GM21360 (cell line): Measurements from ENCODE around the gene ATP6V0A1.
"Not testable (repeated sequence)": the region's sequence is repeated elsewhere in the genome, so short reads cannot be mapped to it uniquely, and the experiment has no call there.

Experiments
- ATAC-seq: cut with Tn5 transposase; IDR thresholded peaks from one replicate; pipeline ENCODE4 v1.9.1; 2021; ENCODE audit warnings: mild to moderate bottlenecking, moderate library complexity; ENCODE audit not compliant: unreplicated experiment

The ATP6V0A1 gene

GRCh38 chr17:42555961-42556617 is 97.4 kb downstream of the ATP6V0A1 start:
- not testable (repeated sequence) for ATAC-seq

GRCh38 chr17:42559075-42559474 is 100.4 kb downstream of the ATP6V0A1 start:
- no peak for ATAC-seq

GRCh38 chr17:42560246-42560645 is 101.6 kb downstream of the ATP6V0A1 start:
- ATAC-seq, result no peak

- ATAC-seq, result peak; percentile 44
These were observed 103.3 kb downstream of the ATP6V0A1 start, which contains the start of gene COASY for GRCh38 chr17:42561897-42562387. Gene COASY, plus strand, starts transcription at chr17:42562148. Its CDS starts 475 bp downstream, at chr17:42562623.

- no peak for ATAC-seq
These were observed 103.9 kb downstream of the ATP6V0A1 start for GRCh38 chr17:42562388-42563142.

- ATAC-seq, result no peak
These were observed 104.4 kb downstream of the ATP6V0A1 start for GRCh38 chr17:42563143-42563509.

GRCh38 chr17:42563543-42563942 is 104.9 kb downstream of the ATP6V0A1 start:
- no peak for ATAC-seq

GRCh38 chr17:42563950-42564349 is 105.3 kb downstream of the ATP6V0A1 start:
- no peak for ATAC-seq

- no peak for ATAC-seq
These were observed 106.3 kb downstream of the ATP6V0A1 start for GRCh38 chr17:42564815-42565522.

- ATAC-seq, result no peak
These were observed 107.0 kb downstream of the ATP6V0A1 start for GRCh38 chr17:42565523-42566214.

- no peak for ATAC-seq
These were observed 107.7 kb downstream of the ATP6V0A1 start for GRCh38 chr17:42566215-42566882.

GRCh38 chr17:42566883-42567573 is 108.3 kb downstream of the ATP6V0A1 start, which contains the start of gene MLX:
Gene MLX, plus strand, starts transcription at chr17:42567100. Its CDS starts 25 bp downstream, at chr17:42567125.
- ATAC-seq, result peak; percentile 43

GRCh38 chr17:42568341-42569111 is 109.8 kb downstream of the ATP6V0A1 start:
- no peak for ATAC-seq

GRCh38 chr17:42571435-42572225 is 113.0 kb downstream of the ATP6V0A1 start:
- no peak for ATAC-seq
